GM19043 (cell line): Measurements from ENCODE around the gene KIF1A.

Experiments
- ATAC-seq: cut with Tn5 transposase; IDR thresholded peaks from one replicate; pipeline ENCODE4 v1.9.1; 2021; ENCODE audit warnings: low read depth; ENCODE audit not compliant: unreplicated experiment

KIF1A gene, protein sequence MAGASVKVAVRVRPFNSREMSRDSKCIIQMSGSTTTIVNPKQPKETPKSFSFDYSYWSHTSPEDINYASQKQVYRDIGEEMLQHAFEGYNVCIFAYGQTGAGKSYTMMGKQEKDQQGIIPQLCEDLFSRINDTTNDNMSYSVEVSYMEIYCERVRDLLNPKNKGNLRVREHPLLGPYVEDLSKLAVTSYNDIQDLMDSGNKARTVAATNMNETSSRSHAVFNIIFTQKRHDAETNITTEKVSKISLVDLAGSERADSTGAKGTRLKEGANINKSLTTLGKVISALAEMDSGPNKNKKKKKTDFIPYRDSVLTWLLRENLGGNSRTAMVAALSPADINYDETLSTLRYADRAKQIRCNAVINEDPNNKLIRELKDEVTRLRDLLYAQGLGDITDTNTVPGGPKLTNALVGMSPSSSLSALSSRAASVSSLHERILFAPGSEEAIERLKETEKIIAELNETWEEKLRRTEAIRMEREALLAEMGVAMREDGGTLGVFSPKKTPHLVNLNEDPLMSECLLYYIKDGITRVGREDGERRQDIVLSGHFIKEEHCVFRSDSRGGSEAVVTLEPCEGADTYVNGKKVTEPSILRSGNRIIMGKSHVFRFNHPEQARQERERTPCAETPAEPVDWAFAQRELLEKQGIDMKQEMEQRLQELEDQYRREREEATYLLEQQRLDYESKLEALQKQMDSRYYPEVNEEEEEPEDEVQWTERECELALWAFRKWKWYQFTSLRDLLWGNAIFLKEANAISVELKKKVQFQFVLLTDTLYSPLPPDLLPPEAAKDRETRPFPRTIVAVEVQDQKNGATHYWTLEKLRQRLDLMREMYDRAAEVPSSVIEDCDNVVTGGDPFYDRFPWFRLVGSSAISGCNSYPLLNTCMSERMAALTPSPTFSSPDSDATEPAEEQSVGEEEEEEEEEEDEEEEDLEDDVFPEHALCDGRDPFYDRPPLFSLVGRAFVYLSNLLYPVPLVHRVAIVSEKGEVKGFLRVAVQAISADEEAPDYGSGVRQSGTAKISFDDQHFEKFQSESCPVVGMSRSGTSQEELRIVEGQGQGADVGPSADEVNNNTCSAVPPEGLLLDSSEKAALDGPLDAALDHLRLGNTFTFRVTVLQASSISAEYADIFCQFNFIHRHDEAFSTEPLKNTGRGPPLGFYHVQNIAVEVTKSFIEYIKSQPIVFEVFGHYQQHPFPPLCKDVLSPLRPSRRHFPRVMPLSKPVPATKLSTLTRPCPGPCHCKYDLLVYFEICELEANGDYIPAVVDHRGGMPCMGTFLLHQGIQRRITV (N-terminal part only)

DNA sequence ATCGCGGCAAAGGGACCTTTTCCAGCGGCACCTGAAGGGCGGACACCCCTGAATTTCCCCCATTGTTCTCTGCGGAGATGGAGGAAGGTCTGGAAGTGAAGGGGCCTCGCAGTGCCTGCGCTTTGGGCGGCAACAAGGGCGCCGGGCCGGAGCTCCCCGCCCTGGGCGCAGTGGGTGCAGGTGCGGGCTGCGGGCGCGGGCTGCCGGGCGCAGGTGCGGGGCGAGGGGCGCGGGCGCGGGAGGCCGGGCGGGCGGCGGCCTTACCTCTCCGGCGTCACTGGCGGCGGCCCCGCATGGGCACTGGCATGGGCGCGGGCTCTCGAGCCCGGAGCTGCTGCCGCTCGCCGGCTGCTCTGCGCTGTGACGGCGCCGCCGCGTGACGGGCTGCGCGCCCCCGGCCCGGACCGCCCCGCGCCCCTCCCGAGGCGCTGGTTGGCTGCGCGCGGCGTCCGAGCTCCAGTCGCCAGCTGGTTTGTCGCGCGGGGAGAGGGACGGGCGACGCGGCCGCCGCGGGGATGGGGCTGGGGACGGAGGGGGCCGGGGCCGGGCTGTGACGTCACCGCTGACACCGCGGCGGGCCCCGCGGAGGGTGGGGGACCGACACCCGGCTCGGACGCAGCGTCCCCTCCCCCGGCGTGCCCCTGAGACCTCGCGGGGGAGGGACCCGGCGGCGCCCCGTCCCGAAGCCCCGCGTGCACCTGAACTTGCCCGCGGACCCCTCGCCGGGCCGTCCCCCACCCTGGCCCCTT is at the start of gene KIF1A:
Gene KIF1A, minus strand, starts transcription at position 362 of the 749 bp plus-strand sequence. CDS start 22,467 bp downstream, outside the sequence.
- no peak for ATAC-seq

- ATAC-seq, result no peak
These were observed 49.3 kb upstream of the KIF1A start for GRCh38 chr2:240869109-240869955.

DNA sequence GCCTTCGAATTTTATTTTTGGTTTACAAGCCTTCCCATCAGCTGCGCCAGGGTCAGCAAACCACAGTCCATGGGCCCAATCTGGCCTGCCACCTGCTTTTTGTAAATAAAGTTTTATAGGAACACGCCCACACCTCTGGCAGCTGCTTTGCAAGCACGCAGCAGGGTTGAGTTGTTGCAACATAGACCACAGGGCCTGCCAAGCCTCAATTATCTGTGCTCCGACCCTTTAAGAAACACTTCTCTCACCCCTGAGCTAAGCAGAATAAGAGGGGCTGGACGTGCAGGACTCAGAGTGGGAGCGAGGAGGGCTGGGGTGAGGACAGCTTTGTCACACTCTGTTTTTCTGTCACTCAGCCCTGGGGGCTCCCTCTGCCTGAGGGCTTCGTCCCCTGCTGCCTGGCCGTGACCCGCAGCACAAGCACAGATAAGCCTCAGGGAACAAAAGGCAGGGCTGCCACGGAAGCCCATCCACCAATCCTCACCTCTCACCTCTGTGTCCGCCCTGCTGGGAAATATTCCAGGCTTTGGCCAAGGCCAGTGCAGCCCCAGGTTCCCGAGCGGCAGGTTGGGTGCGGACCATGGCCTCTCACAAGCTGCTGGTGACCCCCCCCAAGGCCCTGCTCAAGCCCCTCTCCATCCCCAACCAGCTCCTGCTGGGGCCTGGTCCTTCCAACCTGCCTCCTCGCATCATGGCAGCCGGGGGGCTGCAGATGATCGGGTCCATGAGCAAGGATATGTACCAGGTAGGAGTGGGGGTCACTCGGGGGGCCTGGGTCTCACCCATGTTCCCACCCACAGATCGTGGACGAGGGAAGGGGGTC is 48.5 kb upstream of the KIF1A start, which contains the start of gene AGXT:
Gene AGXT, plus strand, starts transcription at position 539 of the 823 bp plus-strand sequence. Its CDS starts 42 bp downstream, at position 581.
- ATAC-seq, result no peak

- no peak for ATAC-seq
These were observed 45.4 kb upstream of the KIF1A start for GRCh38 chr2:240865391-240865790.

- ATAC-seq, result no peak
These were observed 44.5 kb upstream of the KIF1A start for GRCh38 chr2:240864475-240864874.

GRCh38 chr2:240861547-240861946 is 41.5 kb upstream of the KIF1A start:
- ATAC-seq, result no peak

- no peak for ATAC-seq
These were observed 38.9 kb upstream of the KIF1A start for GRCh38 chr2:240858871-240859270.

DNA sequence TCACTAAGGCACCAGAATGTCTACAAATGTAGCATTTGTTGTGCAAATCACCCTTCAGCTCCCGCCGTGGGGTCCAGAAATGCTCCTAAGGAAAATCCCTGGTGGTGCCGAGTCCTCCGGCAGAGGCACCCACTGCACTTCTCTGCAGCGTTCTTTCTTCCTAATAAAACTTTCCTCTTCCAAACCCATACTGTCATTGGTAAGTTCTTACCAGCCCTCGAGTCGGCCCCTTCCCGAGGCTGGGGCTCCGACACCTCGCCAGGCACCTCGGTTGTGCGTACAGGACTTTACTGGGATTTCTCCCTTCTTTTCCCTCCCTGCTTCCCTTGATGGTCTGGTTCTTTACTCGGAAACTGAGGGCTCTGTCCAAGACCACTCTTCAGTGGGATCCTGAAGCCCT is 38.3 kb upstream of the KIF1A start:
- no peak for ATAC-seq

GRCh38 chr2:240857039-240858008 is 37.3 kb upstream of the KIF1A start:
- ATAC-seq, result no peak

DNA sequence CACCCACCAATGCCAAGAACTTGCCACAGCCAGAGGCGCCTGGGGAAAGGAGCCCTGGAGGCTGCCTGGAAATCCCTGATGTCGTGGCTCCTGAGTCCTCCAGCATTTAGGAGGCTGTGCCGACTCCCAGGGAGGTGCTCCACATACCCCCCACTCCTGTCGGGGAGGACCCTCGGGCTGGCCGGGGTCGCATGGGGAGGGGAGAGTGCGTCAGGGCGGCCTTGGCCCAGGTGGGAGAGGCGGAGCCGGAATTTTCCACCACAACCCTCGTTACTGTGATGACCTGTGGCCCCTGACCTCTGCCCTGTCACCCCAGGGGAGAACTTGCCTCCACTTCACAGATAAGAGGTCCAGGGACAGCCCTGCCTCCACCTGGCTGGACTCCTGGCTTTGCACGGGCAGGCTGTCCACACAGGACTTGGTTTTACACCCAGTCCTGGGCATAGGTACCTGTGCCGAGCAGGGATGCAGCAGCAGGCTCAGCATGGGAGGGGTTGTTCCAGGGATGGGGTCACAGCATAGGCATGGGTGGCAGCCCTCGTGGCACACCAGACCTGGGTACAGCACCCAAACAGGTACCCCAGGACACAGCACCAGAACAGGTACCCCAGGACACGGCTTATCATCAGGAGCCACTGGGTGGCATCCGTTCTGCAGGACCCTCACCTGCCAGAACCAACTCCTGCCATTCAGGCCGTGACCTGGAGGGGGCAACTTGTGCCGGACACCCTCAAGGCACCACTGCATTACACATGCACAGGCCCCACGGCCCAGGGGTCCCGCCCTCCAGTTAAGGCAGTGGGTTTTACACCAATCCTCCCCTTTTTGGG is 36.3 kb upstream of the KIF1A start:
- no peak for ATAC-seq

GRCh38 chr2:240855670-240856069 is 35.7 kb upstream of the KIF1A start:
- ATAC-seq, result no peak

DNA sequence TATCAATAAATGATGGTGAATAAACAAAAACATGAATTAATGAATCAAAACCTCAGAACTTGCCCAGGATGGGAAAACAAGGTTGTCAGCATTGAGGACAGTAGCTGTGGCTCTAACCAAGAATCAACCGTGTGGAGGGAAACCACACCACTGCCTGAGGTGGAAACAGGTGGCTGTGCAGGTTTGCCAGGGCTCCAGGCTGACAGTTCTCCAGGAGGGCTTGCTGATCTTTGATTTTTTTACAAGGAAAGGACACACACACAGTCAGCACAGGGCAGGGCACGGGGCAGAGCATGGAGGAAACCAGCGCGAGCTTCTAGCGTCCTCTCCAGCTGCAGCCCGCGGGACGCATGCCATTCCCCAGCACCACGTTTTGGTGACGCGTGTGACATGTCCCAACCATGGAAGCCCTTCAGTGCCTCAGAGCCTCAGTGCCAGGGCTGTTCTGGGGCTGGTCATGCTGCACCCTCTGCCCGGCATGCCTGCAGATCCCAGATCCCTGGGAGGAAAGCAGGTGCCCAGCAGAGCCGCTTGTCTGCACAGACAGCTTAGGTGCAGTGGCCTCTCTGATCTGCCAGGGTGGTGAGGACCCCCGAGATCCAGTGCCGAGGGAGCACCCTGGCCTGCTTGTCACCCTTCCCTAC is 32.8 kb upstream of the KIF1A start:
- ATAC-seq, result no peak

DNA sequence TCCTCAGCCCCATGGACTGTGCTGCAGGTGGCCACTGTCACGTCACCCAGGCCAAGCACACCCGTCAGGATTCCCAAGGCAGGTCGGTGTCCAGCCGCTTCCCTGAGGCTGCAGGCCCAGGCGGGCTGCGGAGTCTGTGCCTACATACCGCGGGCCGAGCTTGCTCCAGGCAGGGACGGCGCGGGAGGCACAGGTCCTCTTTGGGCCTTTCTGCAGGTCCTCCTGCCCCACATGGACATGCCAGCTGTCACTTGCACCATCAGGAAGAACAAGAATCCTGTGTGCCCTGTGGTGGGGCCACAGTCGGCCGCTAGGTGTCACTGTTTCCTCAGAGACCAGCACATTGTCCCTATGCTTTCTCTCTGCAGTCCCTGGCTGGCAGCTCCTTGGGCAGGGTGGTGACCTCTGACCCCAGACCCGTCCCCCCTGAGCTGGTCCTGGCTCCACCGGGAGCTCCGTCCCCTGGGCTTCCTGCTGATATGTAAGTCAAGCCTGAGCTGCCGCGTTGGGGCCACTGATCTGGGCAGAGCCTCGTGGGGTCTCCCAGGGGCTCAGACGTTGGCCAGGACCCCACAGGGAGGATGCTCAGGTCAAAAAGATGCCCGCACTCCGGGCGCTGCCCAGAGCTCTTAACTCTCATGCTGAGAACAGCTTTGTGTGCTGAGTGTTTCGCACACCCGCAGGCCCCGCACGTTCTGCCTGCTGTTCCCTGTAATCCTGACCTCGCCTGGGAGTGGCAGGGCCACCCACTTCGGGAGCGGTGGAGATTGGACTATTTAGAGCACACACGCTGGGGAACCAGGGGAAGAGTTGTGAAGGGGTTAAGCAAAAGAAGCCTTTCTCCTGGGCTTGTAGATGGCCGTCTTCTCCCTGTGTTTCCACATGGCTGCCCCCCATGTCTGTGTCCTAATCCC is 31.3 kb upstream of the KIF1A start:
- no peak for ATAC-seq

DNA sequence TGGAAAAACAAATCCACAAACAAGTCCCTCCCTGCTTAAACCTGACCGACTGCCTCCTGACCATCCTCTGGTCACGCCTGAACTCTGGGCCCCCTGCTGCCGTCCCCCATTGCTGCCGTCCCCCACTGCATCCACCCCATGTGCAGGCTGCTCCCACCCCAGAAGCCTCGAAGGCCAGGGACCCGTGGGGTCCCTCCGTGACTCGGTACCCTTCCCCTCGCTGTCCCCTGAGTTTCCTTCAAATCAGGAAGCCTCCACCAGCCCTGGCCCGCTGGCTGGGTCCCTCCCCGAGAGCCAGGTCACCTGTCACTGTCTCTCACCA is 30.7 kb upstream of the KIF1A start:
- ATAC-seq, result no peak

DNA sequence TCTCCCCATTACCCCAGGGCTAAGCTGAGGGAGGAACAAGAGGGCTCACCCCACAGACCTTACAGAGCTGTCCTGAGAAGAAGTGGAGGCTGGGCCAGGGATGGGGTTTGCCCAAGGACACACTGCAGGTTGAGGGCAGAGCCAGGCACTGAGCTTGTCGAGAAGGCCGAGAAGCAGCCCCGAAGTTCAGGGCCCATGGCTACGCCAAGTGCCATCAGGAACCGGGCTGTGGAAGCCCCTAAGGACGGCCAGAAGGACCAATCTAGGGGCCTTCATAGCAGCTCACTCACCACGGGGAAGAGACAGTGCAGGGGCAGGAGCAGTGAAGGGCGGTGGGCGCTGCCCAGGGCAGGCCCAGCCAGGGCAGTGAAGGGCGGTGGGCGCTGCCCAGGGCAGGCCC is 30.0 kb upstream of the KIF1A start:
- no peak for ATAC-seq
